Measurements from ENCODE around the gene TOP3B.

Gene TOP3B

GRCh38 chr22:21909871-21910270 is 72.7 kb downstream of the TOP3B start:
- ATAC-seq, result no peak
- TF ChIP-seq ZFP3 (CRISPR knock-in tag; IDR thresholded peaks at IDR 0.05) (no peak), CSDC2 (CRISPR knock-in tag; IDR thresholded peaks at IDR 0.05) (no peak), GLIS3 (CRISPR knock-in tag; IDR thresholded peaks at IDR 0.05) (no peak), ISL1 (CRISPR knock-in tag; IDR thresholded peaks at IDR 0.05) (no peak), SNAI2 (CRISPR knock-in tag; IDR thresholded peaks at IDR 0.05) (no peak), ARNTL (CRISPR knock-in tag; IDR thresholded peaks at IDR 0.05; ENCODE audit: borderline replicate concordance, low read depth) (no peak), PATZ1 (CRISPR knock-in tag; IDR thresholded peaks at IDR 0.05; ENCODE audit: borderline replicate concordance) (no peak), ZNF8 (CRISPR knock-in tag; IDR thresholded peaks at IDR 0.05) (no peak), OSR1 (CRISPR knock-in tag; IDR thresholded peaks at IDR 0.05) (no peak), ZC3H10 (CRISPR knock-in tag; IDR thresholded peaks at IDR 0.05) (no peak), TCF4 (CRISPR knock-in tag; IDR thresholded peaks at IDR 0.05; ENCODE audit: borderline replicate concordance) (no peak), BACH2 (CRISPR knock-in tag; IDR thresholded peaks at IDR 0.05; ENCODE audit: borderline replicate concordance) (no peak), CREB5 (CRISPR knock-in tag; IDR thresholded peaks at IDR 0.05; ENCODE audit: low read depth) (no peak), RARB (CRISPR knock-in tag; IDR thresholded peaks at IDR 0.05) (no peak), ZNF70 (CRISPR knock-in tag; IDR thresholded peaks at IDR 0.05) (no peak), ZFP30 (CRISPR knock-in tag; IDR thresholded peaks at IDR 0.05) (no peak), POU6F1 (CRISPR knock-in tag; IDR thresholded peaks at IDR 0.05; ENCODE audit: borderline replicate concordance, low read depth) (no peak), PPARA (CRISPR knock-in tag; IDR thresholded peaks at IDR 0.05; ENCODE audit: borderline replicate concordance) (no peak)

- ATAC-seq, result no peak
- no peak for TF ChIP-seq PATZ1 (CRISPR knock-in tag; IDR thresholded peaks at IDR 0.05; ENCODE audit: borderline replicate concordance)
Observed at GRCh38 chr22:21907638-21908522, 74.7 kb downstream of the TOP3B start.

Measured in SK-N-SH treated with all-trans-retinoic acid at 6 μM for 48 hours (cell line).